ENCODE measurements around the gene CD47. TPM values are rescaled to one million over a fixed set of nuclear protein-coding genes. Genes with fewer than 3 reads are reported as not detected.

The CD47 gene
- polyA plus RNA-seq, 3 donors = 52.3 to 203 (median 173) TPM

DNA sequence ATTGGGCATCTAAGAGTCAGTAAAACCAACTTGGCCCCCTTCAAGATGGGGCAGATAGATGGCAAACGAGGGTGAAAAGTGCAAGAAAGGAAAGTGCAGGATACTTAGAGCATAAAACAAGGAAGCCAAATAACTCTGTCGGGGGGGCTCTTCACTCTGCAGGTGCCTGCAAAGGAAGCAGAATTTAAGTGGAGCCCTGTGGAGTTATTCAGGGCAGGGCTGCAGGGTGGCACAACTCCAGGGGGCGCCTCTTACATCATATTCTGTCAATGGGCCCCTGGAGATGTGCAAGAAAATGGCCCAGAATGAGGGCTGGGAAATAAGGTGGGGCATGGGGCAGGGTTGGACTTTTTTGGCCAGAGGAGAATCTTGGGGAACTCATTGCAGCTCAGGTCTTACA is 69.7 kb downstream of the CD47 start:
- Mint-ChIP-seq H3K4me3 (no peak overlapping the region), H3K4me1 (peaks cover 18% of the 10 kb centered on the region), H3K27ac (peak overlapping the region in 1 of 7 donors; percentile 21), H3K9me3 (peaks cover 0 to 4% (median 0%) of the 10 kb centered on the region in 7 donors), H3K36me3 (no peaks in the 10 kb centered on the region), H3K27me3 (ENCODE audit: low read depth in 3 of 3) (peaks cover 11 to 26% (median 12%) of the 10 kb centered on the region in 3 donors)
- Histone ChIP-seq H3K4me2 (replicated peaks; ENCODE audit: extremely low read depth, low read length, poor library complexity, severe bottlenecking) (no peak overlapping the region), H3K27ac (ENCODE audit: low read depth in 1 of 2, low read length in 2 of 2) (no peak overlapping the region), H3K9ac (ENCODE audit: insufficient read depth, low read length, poor library complexity, severe bottlenecking) (no peak overlapping the region), H2AFZ (ENCODE audit: insufficient read depth, low read depth, low read length, poor library complexity, severe bottlenecking) (no peak overlapping the region), H4K20me1 (ENCODE audit: insufficient read depth, low read length) (no peaks in the 10 kb centered on the region), H3K4me1 (ENCODE audit: control insufficient read depth in 1 of 2, insufficient read depth in 2 of 2, low read length in 2 of 2) (peaks cover 3 to 4% of the 10 kb centered on the region in 2 donors), H3K9me3 (replicated peaks in 1 of 2; ENCODE audit: control insufficient read depth in 1 of 2, insufficient read depth in 1 of 2, low read length in 2 of 2) (no peaks in the 10 kb centered on the region), H3K27me3 (ENCODE audit: control insufficient read depth in 2 of 2, insufficient read depth in 2 of 2, low read length in 2 of 2) (peaks cover 5 to 11% of the 10 kb centered on the region in 2 donors), H3K79me2 (ENCODE audit: insufficient read depth, low read length) (no peaks in the 10 kb centered on the region), H3K36me3 (replicated peaks in 1 of 2; ENCODE audit: control insufficient read depth in 1 of 2, insufficient read depth in 2 of 2, low read length in 2 of 2) (no peaks in the 10 kb centered on the region), H3K4me3 (replicated peaks in 1 of 3; ENCODE audit: low read depth in 2 of 3, low read length in 3 of 3) (no peak overlapping the region)
- TF ChIP-seq, protein P1, sequence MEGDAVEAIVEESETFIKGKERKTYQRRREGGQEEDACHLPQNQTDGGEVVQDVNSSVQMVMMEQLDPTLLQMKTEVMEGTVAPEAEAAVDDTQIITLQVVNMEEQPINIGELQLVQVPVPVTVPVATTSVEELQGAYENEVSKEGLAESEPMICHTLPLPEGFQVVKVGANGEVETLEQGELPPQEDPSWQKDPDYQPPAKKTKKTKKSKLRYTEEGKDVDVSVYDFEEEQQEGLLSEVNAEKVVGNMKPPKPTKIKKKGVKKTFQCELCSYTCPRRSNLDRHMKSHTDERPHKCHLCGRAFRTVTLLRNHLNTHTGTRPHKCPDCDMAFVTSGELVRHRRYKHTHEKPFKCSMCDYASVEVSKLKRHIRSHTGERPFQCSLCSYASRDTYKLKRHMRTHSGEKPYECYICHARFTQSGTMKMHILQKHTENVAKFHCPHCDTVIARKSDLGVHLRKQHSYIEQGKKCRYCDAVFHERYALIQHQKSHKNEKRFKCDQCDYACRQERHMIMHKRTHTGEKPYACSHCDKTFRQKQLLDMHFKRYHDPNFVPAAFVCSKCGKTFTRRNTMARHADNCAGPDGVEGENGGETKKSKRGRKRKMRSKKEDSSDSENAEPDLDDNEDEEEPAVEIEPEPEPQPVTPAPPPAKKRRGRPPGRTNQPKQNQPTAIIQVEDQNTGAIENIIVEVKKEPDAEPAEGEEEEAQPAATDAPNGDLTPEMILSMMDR (IDR thresholded peaks at IDR 0.05) = no peak
- DNase-seq = no peak
- 68% methylated on average over 3 of the region's 3 CpGs for WGBS (ENCODE audit: insufficient coverage)
- intact Hi-C loops (cut with micrococcal nuclease) = no loop called here

DNA sequence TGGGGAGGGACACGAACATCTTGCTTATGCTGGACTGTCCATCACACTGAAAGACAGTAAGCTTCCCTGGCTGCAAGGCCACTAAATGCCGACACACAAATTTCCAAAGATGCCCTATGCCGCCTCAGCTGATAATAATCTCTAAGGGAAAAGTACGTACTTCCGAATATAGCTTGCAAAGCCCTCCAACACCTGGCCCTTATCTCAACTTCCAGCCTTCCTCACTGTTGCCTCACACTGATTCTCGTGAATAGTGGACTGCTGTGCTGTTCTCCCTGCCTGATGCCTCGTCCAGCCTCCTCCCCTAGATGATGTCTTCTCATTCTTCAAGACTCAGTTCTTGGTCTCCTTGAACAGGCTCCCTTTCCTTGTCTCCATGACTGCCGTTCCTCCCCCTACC is 72.3 kb downstream of the CD47 start:
- H3K4me3 ChIP-seq (replicated peaks in 1 of 3; ENCODE audit: low read depth in 2 of 3, low read length in 3 of 3) = no peak overlapping the region
- intact Hi-C loops (cut with micrococcal nuclease) = no loop called here
- Mint-ChIP-seq H3K4me3 (peak overlapping the region in 1 of 2 donors; percentile 67), H3K9me3 (peaks cover 0 to 4% (median 2%) of the 10 kb centered on the region in 7 donors), H3K36me3 (no peaks in the 10 kb centered on the region), H3K4me1 (peaks cover 8% of the 10 kb centered on the region), H3K27me3 (ENCODE audit: low read depth in 3 of 3) (peaks cover 17 to 33% (median 19%) of the 10 kb centered on the region in 3 donors), H3K27ac (peak overlapping the region in 1 of 7 donors; percentile 16)
- no peak for DNase-seq
- 11% methylated on average over 7 of the region's 8 CpGs for WGBS (ENCODE audit: insufficient coverage)
- H3K27me3 ChIP-seq (ENCODE audit: control insufficient read depth in 2 of 2, insufficient read depth in 2 of 2, low read length in 2 of 2) = peaks cover 5 to 11% of the 10 kb centered on the region in 2 donors
- H3K36me3 ChIP-seq (replicated peaks in 1 of 2; ENCODE audit: control insufficient read depth in 1 of 2, insufficient read depth in 2 of 2, low read length in 2 of 2) = no peaks in the 10 kb centered on the region
- TF ChIP-seq, protein P1 (IDR thresholded peaks at IDR 0.05) = no peak
- H2AFZ ChIP-seq (ENCODE audit: insufficient read depth, low read depth, low read length, poor library complexity, severe bottlenecking) = no peak overlapping the region
- no peak overlapping the region for H3K27ac ChIP-seq (ENCODE audit: low read depth in 1 of 2, low read length in 2 of 2)
- no peaks in the 10 kb centered on the region for H3K79me2 ChIP-seq (ENCODE audit: insufficient read depth, low read length)
- H3K4me1 ChIP-seq (ENCODE audit: control insufficient read depth in 1 of 2, insufficient read depth in 2 of 2, low read length in 2 of 2) = peaks cover 0 to 4% of the 10 kb centered on the region in 2 donors
- no peaks in the 10 kb centered on the region for H4K20me1 ChIP-seq (ENCODE audit: insufficient read depth, low read length)
- H3K4me2 ChIP-seq (replicated peaks; ENCODE audit: extremely low read depth, low read length, poor library complexity, severe bottlenecking) = no peak overlapping the region
- H3K9ac ChIP-seq (ENCODE audit: insufficient read depth, low read length, poor library complexity, severe bottlenecking) = no peak overlapping the region
- H3K9me3 ChIP-seq (replicated peaks in 1 of 2; ENCODE audit: control insufficient read depth in 1 of 2, insufficient read depth in 1 of 2, low read length in 2 of 2) = no peaks in the 10 kb centered on the region
